ENCODE results near the gene FAM168A.

FAM168A gene

GRCh38 chr11:73539506-73540084 is 58.3 kb downstream of the FAM168A start:
- Histone ChIP-seq H3K4me1 (ENCODE audit: low read length) (peaks cover 14% of the 10 kb centered on the region), H3K9me2 (replicated peaks; ENCODE audit: insufficient read depth, low read length) (no peaks in the 10 kb centered on the region), H3K9me3 (replicated peaks; ENCODE audit: insufficient read depth, low read length) (no peaks in the 10 kb centered on the region), H3K27ac (ENCODE audit: low read length) (no peak overlapping the region), H2AFZ (ENCODE audit: low read length) (no peak overlapping the region), H3K79me2 (ENCODE audit: low read length) (no peaks in the 10 kb centered on the region), H3K4me3 (ENCODE audit: low read length) (no peak overlapping the region), H3K4me2 (ENCODE audit: low read depth, low read length) (no peak overlapping the region), H4K20me1 (ENCODE audit: insufficient read depth, low read length) (no peaks in the 10 kb centered on the region), H3K9ac (ENCODE audit: low read length) (no peak overlapping the region), H3K27me3 (replicated peaks; ENCODE audit: insufficient read depth, low read length) (no peaks in the 10 kb centered on the region), H3K36me3 (replicated peaks; ENCODE audit: insufficient read depth, low read length) (no peaks in the 10 kb centered on the region), H3F3A (ENCODE audit: insufficient read depth, low read length) (peaks cover 10% of the 10 kb centered on the region)
- no peak for TF ChIP-seq EZH2phosphoT487 (IDR thresholded peaks at IDR 0.05; ENCODE audit: low read length)
- no peak for TF ChIP-seq CTCF (IDR thresholded peaks at IDR 0.05; ENCODE audit: low read length)
- TF ChIP-seq EZH2 (optimal IDR thresholded peaks at IDR 0.05; ENCODE audit: low read depth, low read length), result no peak
- no peak for DNase-seq

GRCh38 chr11:73538381-73538872 is 59.5 kb downstream of the FAM168A start:
- Histone ChIP-seq H3K9me2 (replicated peaks; ENCODE audit: insufficient read depth, low read length) (no peaks in the 10 kb centered on the region), H3F3A (ENCODE audit: insufficient read depth, low read length) (peaks cover 10% of the 10 kb centered on the region), H4K20me1 (ENCODE audit: insufficient read depth, low read length) (no peaks in the 10 kb centered on the region), H3K9ac (ENCODE audit: low read length) (peak overlapping the region; percentile 17; the same call in 1 of the 2 replicates), H3K9me3 (replicated peaks; ENCODE audit: insufficient read depth, low read length) (no peaks in the 10 kb centered on the region), H3K36me3 (replicated peaks; ENCODE audit: insufficient read depth, low read length) (no peaks in the 10 kb centered on the region), H3K27me3 (replicated peaks; ENCODE audit: insufficient read depth, low read length) (no peaks in the 10 kb centered on the region), H3K4me2 (ENCODE audit: low read depth, low read length) (peak overlapping the region; percentile 29), H3K27ac (ENCODE audit: low read length) (peak overlapping the region; percentile 61; the same call in 1 of the 2 replicates), H3K4me1 (ENCODE audit: low read length) (peaks cover 14% of the 10 kb centered on the region), H2AFZ (ENCODE audit: low read length) (peak overlapping the region; percentile 24), H3K4me3 (ENCODE audit: low read length) (peak overlapping the region; percentile 9; the same call in 1 of the 2 replicates), H3K79me2 (ENCODE audit: low read length) (no peaks in the 10 kb centered on the region)
- peak; percentile 74 for DNase-seq
- TF ChIP-seq CTCF (IDR thresholded peaks at IDR 0.05; ENCODE audit: low read length) (no peak), EZH2phosphoT487 (IDR thresholded peaks at IDR 0.05; ENCODE audit: low read length) (no peak), EZH2 (optimal IDR thresholded peaks at IDR 0.05; ENCODE audit: low read depth, low read length) (no peak)

- peak overlapping the region; percentile 17; the same call in 1 of the 2 replicates for H3K9ac ChIP-seq (ENCODE audit: low read length)
- H3K4me1 ChIP-seq (ENCODE audit: low read length), result peaks cover 14% of the 10 kb centered on the region
- no peaks in the 10 kb centered on the region for H4K20me1 ChIP-seq (ENCODE audit: insufficient read depth, low read length)
- H3K27me3 ChIP-seq (replicated peaks; ENCODE audit: insufficient read depth, low read length), result no peaks in the 10 kb centered on the region
- H3F3A ChIP-seq (ENCODE audit: insufficient read depth, low read length), result peaks cover 10% of the 10 kb centered on the region
- no peak for TF ChIP-seq EZH2phosphoT487 (IDR thresholded peaks at IDR 0.05; ENCODE audit: low read length)
- no peaks in the 10 kb centered on the region for H3K79me2 ChIP-seq (ENCODE audit: low read length)
- H3K4me3 ChIP-seq (ENCODE audit: low read length), result no peak overlapping the region
- H3K9me3 ChIP-seq (replicated peaks; ENCODE audit: insufficient read depth, low read length), result no peaks in the 10 kb centered on the region
- DNase-seq, result no peak
- peak overlapping the region; percentile 24; the same call in 1 of the 2 replicates for H2AFZ ChIP-seq (ENCODE audit: low read length)
- peak overlapping the region; percentile 61; the same call in 1 of the 2 replicates for H3K27ac ChIP-seq (ENCODE audit: low read length)
- H3K36me3 ChIP-seq (replicated peaks; ENCODE audit: insufficient read depth, low read length), result no peaks in the 10 kb centered on the region
- H3K4me2 ChIP-seq (ENCODE audit: low read depth, low read length), result peak overlapping the region; percentile 29; the same call in 1 of the 2 replicates
- no peaks in the 10 kb centered on the region for H3K9me2 ChIP-seq (replicated peaks; ENCODE audit: insufficient read depth, low read length)
These were observed 59.9 kb downstream of the FAM168A start for GRCh38 chr11:73537969-73538368.

DNA sequence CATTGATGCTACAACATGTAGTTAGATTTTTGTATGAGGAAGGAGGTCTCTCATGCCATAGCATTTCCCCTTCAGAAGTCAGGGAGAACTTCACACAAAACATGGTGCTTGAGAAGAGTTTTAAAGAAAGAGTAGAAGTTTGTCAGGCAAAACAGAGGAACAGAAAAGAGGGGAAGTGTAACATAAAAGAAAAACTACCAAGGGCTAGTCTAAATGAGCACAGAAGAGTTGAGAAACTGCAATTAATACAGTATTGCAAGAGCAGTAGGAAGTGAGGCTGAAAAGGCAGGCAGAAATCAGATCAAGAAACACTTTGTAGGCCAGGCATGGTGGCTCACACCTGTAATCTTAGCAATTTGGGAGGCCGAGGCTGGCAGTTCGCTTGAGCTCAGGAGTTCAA is 61.0 kb downstream of the FAM168A start:
- H3K9ac ChIP-seq (ENCODE audit: low read length), result no peak overlapping the region
- TF ChIP-seq EZH2phosphoT487 (IDR thresholded peaks at IDR 0.05; ENCODE audit: low read length) (no peak), CTCF (IDR thresholded peaks at IDR 0.05; ENCODE audit: low read length) (no peak), EZH2 (optimal IDR thresholded peaks at IDR 0.05; ENCODE audit: low read depth, low read length) (no peak)
- H3F3A ChIP-seq (ENCODE audit: insufficient read depth, low read length), result peaks cover 10% of the 10 kb centered on the region
- H3K4me1 ChIP-seq (ENCODE audit: low read length), result peaks cover 14% of the 10 kb centered on the region
- no peaks in the 10 kb centered on the region for H4K20me1 ChIP-seq (ENCODE audit: insufficient read depth, low read length)
- H3K4me2 ChIP-seq (ENCODE audit: low read depth, low read length), result no peak overlapping the region
- H3K79me2 ChIP-seq (ENCODE audit: low read length), result no peaks in the 10 kb centered on the region
- H2AFZ ChIP-seq (ENCODE audit: low read length), result no peak overlapping the region
- H3K9me2 ChIP-seq (replicated peaks; ENCODE audit: insufficient read depth, low read length), result no peaks in the 10 kb centered on the region
- no peak overlapping the region for H3K4me3 ChIP-seq (ENCODE audit: low read length)
- H3K36me3 ChIP-seq (replicated peaks; ENCODE audit: insufficient read depth, low read length), result no peaks in the 10 kb centered on the region
- no peaks in the 10 kb centered on the region for H3K27me3 ChIP-seq (replicated peaks; ENCODE audit: insufficient read depth, low read length)
- DNase-seq, result no peak
- H3K9me3 ChIP-seq (replicated peaks; ENCODE audit: insufficient read depth, low read length), result no peaks in the 10 kb centered on the region
- H3K27ac ChIP-seq (ENCODE audit: low read length), result no peak overlapping the region
